ENCODE results near the gene FAM177A1.
"Not testable (repeated sequence)": the region's sequence is repeated elsewhere in the genome, so short reads cannot be mapped to it uniquely, and the experiment has no call there.

Gene FAM177A1

DNA sequence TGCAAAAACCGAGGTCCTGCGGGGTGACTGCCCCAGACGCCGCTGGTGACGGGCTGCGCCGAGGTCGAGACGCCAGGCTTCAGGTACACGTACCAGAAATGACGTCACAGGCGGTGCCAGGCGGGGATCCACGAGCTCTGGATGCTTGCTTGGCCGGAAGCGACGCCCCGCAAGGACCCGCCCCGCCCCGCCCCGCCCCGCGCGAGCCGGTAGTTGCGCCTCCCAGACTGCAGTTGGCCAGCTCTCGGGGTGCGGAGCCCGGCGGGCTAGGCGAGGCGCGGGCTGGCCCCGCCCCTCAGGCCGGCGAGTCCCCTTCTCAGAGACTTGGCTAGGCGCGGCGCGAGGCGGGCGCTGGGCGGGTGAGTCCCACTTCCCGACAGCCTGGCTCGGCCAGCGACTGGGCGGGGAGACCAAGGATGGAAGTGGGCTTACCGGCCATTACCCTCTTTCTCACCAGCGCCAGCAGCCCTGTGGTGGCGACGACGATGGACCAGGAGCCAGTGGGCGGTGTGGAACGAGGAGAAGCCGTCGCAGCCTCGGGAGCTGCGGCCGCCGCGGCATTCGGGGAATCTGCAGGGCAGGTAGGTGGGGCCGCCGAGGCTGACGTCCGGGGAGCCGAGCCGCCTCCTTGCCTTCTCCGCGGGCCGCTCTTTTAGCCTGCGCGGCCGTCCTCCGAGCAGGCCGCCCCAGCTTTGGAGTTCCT, at the start of gene FAM177A1:
Gene FAM177A1, plus strand, starts transcription at position 225 of the 703 bp plus-strand sequence. Its CDS starts 192 bp downstream, at position 417.
- DNase-seq = peak; percentile 94

DNA sequence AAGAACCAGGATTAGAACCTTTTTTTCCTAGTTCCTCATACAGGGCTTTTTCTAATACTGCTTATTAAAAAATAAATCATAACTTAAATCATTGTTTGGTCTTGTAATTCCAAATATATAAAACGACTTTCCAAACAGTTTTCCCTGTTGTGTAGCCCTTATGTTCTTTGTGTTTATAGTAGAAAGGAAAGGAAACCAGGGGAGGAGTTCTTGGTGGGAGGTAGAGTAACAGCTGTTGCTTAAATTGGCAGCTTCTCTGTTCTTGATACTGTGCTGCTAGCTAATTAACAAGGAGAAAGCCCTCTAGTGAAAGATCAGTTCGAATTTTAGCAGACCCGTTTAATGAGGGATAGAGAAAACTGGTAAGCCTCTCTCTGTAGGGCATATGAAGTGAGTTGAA, 48.3 kb upstream of the FAM177A1 start:
- no peak for DNase-seq

DNA sequence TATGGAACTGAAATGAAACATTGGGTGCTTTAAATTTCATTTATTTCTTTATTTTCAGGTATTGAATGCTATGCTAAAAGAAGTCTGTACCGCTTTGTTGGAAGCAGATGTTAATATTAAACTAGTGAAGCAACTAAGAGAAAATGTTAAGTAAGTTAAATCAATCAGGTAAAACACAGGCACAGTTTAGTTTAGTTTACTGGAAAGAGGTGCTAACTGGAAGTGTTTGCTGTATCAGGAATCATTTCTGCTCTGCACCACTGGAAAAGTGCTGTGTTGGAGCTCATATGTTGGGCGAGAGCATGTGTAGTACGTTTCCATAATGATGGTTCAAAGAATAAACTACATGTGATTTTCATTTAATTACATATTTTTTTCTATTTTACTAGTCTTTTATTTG, 46.6 kb upstream of the FAM177A1 start:
- no peak for DNase-seq

DNA sequence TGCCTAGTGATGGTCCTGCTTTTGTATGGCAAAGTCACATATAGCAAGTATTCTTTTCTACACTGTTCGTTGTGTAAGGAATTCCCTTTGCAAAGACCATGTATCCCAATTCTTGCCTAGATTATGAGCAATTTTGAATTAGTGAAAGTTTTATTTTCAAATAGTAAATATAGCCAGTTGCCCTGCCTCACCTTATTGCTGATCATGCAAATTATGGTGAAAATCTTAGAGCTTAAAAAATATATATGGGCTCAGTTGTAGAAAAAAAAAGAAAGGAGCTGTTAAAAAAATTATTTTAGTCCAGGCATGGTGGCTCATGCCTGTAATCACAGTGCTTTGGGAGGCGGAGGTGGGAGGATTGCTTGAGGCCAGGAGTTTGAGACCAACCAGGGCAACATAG, 44.5 kb upstream of the FAM177A1 start:
- DNase-seq = no peak

GRCh38 chr14:35004839-35005238, 41.2 kb upstream of the FAM177A1 start:
- no peak for DNase-seq

GRCh38 chr14:35016568-35016967, 29.5 kb upstream of the FAM177A1 start:
- DNase-seq = no peak

DNA sequence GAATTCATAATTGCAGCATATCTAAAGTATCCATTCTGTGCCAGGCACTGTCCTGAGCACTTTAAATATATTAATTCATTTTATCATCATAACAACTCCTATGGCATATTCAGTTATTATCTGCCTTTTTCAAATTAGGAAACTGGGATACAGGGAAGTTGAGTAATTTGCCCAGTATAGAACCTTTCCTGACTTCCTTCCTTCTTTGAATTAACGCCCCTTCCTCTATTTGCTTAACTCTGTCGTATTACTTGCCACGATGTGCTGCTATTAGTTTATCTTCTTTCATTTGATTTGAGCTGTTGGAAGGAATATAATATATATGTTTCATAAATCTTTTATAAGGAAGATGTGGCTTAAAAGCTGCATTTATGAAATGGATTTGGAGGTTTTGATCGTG, 25.4 kb upstream of the FAM177A1 start:
- DNase-seq = no peak

- no peak for DNase-seq
Measured at GRCh38 chr14:35028435-35028834, 17.6 kb upstream of the FAM177A1 start.

- DNase-seq = no peak
Measured at GRCh38 chr14:35032562-35032961, 13.5 kb upstream of the FAM177A1 start.

DNA sequence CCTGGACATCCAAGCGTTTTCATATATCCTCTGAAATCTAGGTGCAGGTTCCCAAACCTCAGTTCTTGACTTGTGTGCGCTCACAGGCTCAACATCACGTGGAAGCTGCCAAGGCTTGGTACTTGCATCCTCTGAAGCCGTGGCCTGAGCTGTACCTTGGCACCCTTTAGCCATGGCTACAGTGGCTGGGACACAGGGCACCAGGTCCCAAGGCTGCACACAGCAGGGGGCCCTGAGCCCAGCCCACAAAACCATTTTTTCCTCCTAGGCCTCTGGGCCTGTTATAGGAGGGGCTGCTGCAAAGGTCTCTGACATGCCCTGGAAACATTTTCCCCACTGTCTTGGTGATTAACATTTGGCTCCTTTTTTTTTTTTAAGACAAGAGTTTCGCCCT, 11.6 kb upstream of the FAM177A1 start:
- no peak for DNase-seq

DNA sequence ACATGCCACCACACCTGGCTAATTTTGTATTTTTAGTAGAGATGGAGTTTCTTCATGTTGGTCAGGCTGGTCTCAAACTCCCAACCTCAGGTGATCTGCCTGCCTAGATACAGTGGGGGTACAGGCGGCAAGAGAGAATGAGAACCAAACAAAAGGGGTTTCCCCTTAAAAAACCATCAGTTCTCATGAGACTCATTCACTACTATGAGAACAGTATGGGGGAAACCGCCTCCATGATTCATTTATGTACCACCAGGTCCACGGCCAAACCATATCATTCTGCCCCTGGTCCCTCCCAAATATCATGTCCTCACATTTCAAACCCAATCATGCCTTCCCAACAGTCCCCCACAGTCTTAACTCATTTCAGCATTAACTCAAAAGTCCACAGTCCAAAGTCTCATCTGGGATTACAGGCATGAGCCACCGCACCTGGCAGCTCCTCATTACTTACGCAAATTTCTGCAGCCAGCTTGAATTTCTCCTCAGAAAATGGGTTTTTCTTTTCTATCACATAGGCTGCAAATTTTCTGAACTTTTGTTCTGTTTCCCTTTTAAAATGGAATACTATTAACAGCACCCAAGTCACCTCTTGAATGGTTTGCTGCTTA, 11.0 kb upstream of the FAM177A1 start:
- not testable (repeated sequence) for DNase-seq

DNA sequence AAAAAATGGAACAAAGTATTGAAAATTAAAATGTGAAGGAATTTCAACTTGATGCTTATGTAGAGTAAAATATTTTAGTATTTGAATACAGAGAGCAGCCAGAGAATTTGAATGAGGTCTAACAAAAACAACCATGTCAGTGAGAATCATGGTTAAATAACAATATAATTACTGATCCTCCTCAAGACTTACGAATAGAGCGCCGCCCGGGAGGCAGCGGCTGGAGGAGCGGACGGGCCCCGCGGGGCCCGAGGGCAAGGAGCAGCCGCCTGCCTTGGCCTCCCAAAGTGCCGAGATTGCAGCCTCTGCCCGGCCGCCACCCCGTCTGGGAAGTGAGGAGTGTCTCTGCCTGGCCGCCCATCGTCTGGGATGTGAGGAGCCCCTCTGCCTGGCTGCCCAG, 7.8 kb upstream of the FAM177A1 start:
- not testable (repeated sequence) for DNase-seq

DNA sequence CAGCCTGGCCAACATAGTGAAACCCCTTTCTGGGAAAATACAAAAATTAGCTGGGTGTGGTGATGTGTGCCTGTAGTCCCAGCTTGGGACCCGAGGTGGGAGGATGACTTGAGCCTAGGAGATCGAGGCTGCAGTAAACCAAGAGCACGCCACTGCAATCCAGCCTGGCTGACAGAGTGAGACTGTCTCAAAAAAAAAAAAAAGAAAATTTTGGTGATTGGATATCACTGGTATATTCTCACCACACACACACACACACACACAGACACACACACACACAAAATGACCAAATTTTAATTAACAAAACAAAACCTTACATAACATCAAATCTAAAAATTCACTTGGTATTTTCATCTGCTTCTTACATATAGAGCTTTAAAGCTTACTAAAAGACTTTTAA, 3.4 kb upstream of the FAM177A1 start:
- DNase-seq = no peak

DNA sequence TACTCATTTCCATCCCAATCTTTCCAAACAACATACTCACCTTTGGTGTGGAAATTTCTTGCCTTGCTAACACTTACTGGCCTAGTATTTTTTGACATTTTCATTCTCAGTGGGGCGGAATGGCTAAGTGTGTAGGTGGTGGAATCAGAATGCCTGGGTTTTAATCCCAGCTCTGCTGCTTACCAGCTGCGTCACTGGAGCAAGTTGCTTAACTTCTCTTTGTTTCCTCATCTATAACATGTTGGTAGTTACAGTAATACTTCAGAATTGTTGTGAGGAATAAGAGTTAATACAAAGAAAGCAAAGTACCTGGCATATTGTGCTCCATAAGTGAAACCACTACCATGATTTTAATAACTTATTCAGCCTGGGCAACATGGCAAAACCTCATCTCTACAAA, 3.0 kb upstream of the FAM177A1 start:
- DNase-seq = no peak

- no peak for DNase-seq
Measured at GRCh38 chr14:35044939-35045797, 904 bp upstream of the FAM177A1 start.

DNA sequence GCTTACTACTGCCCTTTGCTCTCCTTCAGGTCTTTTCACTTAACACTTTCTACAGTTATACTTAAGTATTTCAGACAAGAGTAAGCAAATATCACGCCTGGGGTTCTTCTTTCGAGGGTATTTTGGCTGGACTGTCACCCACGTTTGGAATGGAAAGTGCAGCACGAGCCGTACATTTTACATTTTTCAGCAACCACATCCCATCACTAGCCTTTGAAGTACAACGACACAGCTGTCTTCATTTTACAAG, 349 bp upstream of the FAM177A1 start:
- no peak for DNase-seq

DNA sequence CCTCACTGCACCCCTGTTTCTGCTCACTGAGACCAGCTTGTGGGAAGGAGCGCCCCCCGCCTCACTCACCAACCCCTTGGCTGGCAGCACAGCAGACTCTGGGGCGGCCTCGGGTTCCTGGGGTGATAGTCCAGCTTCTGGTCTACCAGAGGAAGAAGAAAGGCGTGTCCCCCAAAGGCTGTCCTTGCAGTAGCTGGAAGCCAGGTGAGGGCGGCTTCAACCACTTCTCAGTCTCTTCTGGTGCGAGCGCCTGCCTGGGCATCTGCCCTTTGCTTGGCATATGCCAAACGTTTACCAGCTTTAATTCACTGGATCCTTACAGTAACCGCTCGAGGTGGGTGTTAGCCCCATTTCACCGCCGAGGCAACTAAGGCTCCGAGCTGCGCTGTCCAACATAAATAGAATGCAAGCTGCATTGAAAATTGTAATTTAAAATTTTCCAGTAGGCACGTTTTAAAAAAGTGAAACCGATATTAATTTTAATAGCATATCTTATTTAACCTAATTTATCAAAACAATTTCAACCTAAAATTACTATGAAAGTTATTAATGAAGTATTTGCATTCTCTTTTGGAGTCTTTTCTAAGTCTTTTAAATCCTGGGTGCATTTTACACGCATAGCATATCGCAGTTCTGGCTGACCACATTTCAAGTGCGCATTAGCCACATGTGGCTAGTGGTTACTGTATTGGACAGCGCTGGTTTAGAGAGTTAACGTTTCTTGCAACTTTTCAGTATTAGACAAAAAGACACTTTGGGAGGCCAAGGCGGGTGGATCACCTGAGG, 872 bp downstream of the FAM177A1 start:
- DNase-seq = no peak

DNA sequence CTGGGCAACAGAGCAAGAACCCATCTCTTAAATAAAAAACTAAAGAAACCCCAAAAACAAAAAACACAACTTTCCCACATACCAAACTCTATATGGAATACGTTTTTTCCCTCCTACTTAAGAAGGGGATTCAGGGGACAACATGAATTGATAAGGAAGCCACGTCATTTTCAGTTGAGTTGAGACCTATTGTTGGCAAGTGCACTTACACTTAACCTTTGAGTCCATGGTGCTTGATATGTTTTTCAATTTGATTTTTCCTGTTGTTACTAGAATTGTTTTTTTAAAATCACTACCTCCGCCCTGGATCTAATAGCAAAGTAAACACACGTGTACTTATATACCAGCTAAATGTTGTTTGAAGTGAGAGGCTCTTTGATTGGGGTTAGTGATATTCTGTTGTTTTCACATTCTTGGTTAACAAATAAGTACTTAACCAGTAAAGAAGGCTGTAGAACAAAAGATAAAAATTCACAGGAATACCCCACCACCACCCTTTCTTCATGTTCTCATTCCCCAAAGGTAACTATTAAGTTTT, 2.0 kb downstream of the FAM177A1 start:
- peak; percentile 81 for DNase-seq

GRCh38 chr14:35050652-35051051, 4.6 kb downstream of the FAM177A1 start:
- no peak for DNase-seq

- no peak for DNase-seq
Measured at GRCh38 chr14:35051796-35052195, 5.7 kb downstream of the FAM177A1 start.

DNA sequence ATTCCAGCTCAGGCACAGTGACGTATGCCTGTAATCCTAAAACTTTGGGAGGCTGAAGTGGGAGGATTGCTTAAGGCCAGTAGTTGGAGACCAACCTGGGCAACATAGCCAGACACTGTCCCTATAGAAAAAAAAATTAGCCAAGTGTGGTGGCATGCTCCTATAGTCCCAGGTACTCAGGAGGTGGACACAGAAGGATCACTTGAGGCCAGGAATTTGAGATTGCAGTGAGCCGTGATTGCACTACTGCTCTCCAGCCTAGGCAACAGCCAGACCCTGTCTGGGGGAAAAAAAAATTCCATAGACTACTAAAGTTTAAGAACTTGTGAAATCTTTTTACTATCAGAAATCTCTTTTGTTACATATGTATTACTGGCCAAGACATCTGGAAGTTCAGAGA, 6.6 kb downstream of the FAM177A1 start:
- DNase-seq = no peak

DNA sequence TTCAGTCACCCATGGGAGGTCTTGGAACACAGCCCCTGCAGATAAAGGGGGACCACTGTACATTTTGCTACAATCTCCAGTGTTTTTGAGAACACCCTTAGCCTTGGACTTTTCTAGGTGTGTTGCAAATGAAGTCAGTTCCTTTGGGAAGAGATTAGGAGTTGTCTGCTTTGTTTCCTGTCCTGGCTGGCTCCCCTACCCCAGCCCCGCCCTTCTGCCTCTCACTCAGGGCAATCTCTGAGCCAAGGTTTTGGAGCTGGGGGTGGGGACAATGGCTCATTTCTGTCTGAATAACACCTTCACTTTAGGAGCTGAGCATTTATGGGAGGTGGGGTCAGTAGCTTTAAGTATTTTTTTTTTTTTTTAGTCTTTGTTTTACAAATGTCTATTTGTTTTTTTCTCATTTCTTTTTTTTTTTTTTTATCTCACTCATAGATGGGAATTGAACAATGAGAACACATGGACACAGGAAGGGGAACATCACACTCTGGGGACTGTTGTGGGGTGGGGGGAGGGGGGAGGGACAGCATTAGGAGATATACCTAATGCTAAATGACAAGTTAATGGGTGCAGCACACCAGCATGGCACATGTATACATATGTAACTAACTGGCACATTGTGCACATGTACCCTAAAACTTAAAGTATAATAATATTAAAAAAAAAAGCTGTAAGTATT, 15.2 kb downstream of the FAM177A1 start:
- DNase-seq = not testable (repeated sequence)
